Stimulated activated CD4-positive, alpha-beta T cell treated with anti-CD3 and anti-CD28 coated beads, Interleukin-4, amount 100 ng/mL, for 1 hour (primary cell): ENCODE data around the gene ABCC8.
A peak's percentile ranks its signal among the peaks of the same experiment; 100 is the strongest.

Experiments used
- DNase-seq: peaks from one replicate; pipeline ENCODE4 v3.0.0-alpha.2; 2020

ABCC8 gene

DNA sequence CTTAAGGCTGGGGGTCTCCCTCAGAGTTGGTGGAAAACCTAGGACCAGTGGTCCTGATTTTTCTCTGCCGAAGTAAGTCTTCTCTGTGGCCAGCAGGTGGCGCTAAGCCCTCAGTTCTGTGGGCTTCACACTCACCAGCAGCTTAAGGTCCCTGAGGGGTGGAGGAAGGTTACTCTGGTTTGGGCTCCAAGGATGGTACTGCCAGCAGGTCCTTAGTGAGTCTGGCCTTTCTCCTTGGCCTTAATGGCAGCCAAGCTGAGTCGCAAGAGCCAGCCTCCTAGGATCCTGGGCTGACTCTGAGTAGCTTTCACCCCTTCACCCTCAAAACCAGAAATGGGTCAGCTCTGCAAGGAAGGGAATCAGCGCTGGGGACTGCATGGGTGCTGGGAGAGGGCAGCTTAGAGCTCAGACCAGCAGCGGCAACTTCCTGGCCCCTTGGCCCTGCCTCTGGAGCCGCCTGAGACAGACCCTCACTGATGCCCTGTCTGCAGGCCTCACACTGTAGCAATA is 92.6 kb downstream of the ABCC8 start:
- DNase-seq: peak; percentile 79

DNA sequence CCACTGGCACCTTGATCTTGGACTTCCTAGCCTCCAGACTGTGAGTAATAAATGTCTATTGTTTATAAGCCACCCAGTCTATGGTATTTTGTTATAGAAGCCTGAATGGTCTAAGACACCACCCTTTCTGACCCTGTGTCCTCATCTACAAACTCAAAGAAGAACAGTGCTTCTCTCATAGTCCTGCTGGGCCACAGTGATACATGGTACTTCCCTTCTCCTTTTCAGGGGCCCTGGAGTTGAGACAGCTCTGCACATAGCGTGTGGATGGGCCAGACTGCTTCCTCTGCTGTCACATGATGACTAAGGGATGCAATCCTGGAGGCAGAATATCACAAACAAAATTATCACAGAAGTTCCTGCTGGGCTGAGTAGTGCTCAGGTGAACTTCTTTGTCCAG is 93.2 kb downstream of the ABCC8 start:
- no peak for DNase-seq

DNA sequence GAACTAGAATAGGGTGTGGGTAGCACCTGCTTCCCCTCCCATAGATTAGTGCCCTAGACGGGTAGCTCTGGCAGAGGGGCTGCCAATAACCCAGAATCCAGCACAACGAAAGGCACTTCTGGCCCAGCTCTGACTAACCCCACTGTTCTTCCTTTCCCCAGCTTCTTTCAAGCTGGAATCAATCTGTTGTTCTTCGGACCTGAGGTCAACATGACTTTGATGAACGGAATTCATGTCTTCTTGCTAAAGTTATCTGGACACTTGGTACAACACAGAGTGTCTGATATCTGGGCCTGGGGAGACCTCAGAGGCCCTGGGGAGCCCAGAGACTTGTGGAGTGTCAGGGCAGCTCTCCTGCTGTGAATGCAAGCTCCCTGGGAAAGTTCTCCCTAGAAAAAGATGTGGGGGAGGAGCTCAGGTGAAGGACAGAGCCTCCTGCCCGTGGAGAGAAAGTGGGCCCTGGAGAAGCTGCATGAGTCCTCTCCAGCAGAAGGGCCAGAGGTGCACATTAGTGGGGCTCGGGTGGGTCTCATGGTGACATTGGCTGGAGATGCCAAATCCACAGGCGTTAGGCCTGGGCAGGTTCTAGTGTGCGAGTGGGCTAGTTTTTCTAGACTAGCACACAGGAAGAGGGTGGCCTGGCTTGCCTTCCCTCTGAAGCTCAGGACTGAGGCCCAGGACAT is 94.5 kb downstream of the ABCC8 start:
- no peak for DNase-seq

DNA sequence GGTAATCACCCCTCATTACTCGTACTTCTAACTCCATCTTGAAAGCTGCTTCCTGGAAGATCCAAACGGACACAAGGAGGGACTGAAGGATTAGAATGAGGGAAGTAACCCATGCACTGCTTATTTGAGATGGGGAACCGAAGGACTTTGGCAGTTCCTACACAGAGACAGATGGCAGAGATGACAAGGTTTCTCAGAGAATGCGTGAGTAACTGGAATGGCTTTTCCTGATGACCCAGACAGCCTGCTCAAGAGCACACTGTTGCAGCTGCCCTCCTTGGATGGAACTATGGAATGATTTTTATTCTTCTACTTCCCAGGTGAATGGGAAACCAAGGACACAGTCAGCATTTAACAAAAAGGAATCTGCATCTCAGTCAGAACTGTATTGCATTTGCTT is 95.5 kb downstream of the ABCC8 start:
- no peak for DNase-seq

DNA sequence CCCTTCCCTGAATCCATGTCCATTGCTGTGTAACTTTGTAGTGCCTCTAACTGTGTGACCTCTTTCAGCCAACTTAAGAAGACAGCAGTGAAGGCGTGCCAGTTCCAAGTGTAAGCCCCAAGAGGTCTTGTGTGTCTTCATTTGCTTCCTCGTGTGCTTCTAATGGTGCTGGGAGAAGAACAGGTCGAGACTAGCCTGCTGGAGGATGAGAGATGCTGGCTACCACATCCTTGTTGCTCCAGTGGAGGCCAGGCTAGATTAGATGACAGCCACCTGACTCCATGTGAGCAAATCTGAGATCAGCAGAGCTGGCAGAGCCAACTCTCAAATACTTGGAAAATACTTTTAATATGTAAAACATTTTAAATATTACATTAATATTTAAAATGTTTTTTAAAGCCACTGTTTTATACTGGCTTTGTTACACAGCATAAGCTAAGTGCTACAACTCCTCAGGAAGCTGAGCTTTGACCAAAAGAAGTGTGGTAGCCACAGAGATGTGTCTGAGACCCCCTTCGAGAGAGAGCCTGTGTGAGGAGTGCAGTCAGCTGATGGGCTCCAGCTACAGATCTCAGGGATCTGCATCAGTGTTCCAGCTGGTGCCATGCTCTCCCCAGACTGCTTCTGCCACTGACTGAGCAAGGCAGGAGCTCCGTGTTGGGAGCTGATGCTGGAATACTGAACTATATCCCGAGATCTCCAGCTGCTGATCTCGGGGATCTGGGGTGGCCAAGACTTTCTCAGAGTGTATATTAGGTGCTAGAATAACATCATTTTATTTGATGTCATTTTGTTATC is 97.1 kb downstream of the ABCC8 start:
- no peak for DNase-seq

DNA sequence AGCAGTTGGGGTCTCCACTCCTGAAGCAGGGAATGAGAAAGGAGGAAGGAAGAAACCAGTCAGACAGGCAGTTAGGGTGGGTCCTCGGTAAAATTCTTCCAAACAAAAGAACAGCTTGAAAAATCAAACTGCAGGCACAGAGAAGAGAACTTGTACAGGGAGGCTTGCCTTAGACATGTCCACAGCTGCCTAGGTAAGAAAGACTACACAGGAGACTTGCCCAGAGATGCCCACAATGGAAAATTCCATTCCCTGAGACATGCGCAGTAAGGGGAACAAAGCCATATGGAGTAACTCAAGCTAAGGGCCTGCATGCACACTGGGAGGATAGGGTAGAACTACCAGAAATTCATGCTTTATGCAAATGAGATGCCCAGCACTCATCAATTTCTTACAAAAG is 98.0 kb downstream of the ABCC8 start:
- DNase-seq: no peak

DNA sequence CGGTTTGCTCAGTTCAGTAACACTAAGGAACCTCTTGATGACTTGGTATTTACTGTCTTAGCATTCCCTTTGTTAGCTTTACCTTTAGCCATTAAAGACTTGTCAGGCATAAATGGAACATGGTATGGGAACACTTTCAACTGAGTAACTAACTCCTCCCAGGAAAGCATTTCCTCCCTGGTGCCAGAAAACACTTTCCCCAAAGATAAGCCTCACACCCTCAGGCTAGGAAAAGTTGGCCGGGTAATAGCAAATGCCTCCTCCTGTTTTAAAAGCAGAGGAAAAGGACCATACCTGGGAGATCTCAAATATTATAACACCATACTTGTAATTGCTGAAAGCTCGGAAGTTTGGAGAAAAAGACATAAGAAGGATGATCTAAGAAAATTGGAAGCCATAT is 100.2 kb downstream of the ABCC8 start:
- DNase-seq: no peak

DNA sequence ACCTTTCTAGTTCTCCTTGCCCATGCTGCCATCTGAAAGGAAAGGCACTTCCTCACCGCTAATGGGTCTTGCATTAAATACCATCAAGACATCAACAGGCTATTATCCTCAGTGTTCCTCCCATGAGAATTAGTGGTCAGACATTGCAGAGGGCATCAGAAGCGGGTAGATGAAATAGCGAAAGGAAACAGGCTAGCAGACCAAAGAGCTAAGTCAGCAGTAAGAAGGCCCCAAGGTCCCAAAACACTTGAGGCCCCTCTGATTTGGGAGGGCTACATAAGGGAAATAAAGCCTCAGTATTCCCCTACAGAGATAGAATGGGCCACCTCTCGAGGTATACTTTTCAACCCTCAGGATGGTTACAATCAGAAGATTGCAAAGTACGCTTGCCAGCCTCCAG is 101.1 kb downstream of the ABCC8 start:
- DNase-seq: no peak

DNA sequence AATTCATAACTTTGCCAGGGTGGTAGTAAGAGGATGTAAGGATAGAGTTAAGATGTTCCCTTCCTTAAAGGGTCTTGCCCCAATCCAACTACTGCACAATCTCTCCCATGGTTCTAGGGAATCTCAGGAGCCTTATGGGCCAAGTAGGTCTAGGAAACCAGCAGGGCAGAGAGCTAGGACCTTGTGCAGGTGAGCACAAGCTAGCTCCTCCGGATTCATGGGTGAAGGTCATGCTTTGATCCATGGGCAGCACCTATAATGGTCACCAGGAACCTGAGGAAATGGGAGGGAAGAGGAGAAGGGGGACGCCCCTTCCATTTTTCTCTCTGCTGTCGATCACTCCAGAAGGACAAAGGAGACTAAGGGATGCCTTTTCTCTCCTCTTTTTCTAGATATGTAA is 105.0 kb downstream of the ABCC8 start:
- no peak for DNase-seq

DNA sequence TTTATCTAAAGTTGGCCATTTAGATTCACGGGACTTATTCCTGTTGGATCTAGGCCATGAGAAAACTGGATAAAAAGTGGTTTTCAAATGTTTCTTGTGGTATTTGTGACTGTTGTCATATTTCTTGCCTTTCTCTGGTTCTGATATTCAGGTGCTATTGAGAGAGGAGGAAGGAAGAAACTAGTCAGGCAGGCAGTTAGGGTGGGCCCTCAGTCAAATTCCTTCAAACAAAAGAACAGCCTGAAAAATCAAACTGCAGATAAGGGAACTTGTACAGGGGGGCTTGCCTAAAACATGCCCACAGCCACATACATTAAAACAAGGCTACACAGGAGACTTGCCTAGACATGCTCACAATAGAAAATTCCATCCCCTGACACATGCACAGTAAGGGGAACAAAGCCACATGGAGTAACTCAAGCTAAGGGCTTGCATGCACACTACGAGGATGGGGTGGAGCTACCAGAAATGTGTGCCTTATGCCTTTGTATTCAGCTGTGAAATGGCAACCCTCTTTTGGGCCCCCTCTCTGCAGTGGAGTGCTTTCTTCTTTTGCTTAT is 106.9 kb downstream of the ABCC8 start:
- no peak for DNase-seq

DNA sequence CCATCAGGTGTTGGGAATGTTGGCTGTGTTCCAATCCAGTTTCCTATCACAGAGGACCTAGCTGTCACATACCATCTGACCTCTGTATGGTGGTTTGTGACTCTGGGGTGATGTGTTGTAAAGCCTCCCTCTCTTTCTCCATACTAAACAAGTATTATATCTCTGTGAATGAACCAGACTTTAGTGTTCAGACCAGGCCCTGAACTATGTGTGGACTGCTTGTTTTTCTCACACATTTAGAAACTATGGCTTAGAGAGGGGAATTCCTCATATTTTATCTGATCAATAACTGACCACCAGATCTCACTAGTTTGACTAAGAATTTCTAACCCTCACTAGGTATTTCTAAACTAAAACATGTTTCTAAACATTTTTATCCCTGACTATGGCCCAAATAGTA is 107.6 kb downstream of the ABCC8 start:
- DNase-seq: no peak

DNA sequence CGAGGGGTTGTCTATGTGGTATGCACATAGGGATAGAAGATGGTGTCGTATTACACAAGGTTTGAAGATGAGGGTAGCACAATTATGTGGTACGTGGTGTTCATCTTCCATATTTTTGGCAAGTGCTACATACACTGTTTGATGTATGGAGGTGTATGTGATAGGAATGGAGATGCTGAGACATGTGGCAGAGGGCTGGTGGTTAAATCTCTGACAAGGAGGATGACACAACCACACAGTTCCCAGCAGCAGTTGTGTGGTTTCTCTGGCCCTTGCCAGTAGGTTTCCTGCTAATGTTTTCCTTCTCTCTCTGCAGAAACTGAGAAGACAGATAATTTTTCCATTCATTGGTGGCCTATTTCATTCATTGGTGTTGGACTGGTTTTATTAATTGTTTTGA is 108.1 kb downstream of the ABCC8 start:
- DNase-seq: no peak

DNA sequence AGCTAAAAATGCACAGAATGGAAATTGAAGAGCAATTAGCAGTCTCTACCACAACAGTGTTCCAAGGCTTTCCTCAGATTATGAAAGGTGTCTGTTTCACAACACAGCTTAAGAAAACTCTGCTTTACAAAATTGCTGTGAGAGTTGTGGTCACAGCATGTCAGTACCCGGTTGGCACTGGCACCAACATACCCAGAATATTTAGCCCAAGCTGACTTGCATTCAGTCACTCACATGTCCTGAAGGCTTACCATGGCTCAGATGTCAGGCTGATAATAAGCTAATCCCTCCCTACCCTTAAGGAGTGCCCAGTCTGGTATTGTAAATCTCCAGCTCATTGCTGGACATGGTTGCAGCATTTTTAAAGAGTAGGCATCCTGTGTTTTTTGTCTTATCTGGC is 110.2 kb downstream of the ABCC8 start:
- DNase-seq: no peak

DNA sequence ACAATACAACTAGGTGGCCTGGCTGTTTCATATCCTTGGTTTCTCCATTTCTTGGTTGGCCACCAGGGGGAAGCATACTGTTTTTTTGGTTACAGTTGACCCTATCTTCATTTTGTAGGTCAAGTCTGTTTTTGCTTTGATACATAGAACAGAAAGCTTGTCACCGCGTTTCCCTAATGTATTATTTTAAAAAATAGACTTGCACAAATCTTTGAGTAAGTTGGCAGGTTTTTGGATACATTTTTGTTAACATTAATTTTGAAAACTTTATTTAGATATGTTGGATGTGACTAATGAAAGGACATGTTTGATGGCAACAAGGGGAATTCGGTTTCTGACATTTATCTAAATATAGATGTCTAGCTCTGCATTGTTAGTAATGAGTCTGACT is 122.0 kb downstream of the ABCC8 start:
- DNase-seq: peak; percentile 37

DNA sequence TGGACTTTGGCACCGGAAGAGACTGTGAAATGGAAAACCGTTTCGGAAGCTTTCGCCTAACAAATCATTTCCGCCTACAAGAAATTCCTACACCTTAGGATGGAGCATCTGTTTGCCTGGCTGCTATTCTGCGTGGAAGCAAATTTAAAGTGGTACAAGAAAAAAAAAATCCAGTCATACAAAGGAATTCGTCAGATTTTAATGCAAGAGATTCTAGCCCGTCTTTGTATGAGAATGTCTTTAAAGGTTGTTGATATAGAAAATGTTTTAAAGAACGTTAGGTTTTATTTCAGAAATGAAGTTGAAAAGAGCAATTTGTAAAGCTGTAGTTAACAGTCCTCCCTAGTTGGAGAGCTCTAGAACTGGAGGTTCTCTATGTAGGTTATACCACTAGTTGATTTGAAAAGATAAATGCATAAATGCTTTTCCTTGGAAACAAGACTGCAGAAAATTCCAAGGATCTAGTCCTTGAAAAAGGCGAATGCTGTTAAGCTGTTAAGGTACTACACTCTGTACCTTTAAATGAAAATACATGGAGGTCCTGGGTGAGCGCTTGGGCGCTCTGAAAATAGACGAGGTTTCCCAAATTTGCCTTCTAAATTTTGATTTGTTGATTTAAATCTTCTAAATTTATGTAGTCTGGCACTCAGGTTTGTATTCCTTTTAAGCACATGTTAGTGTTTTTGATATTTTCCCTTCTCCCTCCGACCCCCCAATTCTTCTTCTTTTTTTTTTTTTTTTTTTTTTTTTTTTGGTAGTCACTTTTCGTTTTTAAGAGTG is 122.6 kb downstream of the ABCC8 start:
- no peak for DNase-seq

DNA sequence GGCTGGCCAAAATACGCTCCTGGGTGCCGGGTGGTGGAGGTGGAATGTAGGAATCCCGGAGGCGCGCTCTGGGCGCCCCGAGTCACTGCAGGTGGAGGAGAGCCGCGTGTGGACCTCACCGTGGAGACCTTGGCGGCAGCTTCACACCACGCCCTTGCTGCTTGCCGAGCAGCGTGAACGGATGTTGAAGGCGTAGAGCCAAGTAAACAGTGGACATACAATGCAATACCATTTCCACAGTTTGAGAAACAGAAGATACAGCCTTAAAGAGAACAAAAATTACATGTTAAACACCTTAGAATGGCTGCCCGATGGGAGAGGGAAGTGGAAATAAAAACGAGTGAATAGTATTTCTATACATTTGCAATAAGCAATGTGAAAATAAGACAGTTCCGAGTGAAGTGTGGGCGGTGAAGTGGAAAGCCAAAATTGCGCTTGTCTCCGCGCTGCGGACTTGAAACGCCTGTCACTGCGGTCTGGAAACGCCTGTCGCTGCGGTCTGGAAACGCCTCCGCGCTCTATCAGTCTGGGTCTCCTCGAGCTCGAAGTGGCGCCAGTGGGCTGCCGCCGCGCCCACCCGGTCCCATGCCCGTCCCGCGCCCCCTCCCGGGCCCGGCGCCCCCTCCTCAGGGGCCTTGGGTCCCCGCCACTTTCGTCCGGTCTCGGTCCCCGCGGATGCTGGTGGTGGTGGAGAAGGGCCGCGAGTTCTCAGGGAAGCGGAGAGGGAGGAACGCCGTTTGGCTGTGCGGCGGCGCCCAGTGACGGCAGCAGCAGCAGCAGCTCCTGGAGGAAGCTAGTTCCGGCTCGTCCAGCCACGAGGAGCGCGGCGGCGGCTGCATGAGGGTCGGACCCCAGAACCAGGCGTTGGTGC is 123.5 kb downstream of the ABCC8 start:
- DNase-seq: peak; percentile 61

DNA sequence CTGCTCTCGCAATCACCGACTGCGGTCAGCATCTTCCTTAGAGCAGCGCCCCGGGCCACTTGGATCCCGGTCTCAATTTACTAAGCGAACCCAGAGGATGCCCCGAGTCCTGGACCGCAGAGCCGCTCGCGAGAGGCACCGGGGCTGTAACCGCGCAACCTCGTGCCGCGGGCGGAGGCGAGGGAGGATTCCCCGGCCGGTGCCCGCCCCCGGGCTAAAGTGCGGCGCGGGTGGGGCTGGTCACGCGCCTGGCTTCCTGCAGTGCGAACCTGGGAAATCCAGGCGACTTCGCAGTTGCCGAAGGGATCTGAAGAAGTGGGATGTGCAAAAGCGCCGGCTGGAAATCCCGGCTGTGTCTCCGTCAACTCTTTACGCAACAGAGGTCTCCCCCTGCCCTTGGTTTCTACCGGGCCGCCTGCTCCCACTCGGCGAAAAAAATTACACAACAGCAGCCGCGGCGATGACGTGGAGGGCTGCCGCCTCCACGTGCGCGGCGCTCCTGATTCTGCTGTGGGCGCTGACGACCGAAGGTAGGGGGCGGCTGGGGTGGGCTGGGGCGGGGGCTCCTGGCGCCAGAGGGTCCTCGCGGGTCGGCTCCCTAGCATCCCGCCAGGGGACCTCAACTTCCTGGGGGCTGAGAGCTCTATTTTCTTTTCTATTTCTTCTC is 125.0 kb downstream of the ABCC8 start, which contains the start of gene NCR3LG1:
TSS of gene NCR3LG1 (plus strand) at position 291 of the 667 bp plus-strand sequence. CDS start at position 461, 170 bp downstream.
- DNase-seq: peak; percentile 62

DNA sequence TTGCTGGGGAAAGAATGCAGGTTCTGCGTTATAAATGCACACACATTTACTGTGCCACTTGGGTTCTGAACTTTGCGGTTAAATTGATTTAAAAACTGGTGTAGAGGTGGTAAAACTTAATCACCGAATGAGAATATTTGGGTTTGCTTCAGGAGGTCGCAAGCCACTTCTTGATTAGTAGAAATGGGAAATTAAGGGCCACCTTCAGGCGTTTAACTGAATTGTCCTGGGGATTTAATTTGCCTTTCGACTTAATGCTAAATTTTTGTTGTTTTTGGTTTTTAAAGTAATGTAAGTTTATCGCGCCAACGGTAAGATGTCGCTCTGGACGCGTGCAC is 125.5 kb downstream of the ABCC8 start:
- no peak for DNase-seq

DNA sequence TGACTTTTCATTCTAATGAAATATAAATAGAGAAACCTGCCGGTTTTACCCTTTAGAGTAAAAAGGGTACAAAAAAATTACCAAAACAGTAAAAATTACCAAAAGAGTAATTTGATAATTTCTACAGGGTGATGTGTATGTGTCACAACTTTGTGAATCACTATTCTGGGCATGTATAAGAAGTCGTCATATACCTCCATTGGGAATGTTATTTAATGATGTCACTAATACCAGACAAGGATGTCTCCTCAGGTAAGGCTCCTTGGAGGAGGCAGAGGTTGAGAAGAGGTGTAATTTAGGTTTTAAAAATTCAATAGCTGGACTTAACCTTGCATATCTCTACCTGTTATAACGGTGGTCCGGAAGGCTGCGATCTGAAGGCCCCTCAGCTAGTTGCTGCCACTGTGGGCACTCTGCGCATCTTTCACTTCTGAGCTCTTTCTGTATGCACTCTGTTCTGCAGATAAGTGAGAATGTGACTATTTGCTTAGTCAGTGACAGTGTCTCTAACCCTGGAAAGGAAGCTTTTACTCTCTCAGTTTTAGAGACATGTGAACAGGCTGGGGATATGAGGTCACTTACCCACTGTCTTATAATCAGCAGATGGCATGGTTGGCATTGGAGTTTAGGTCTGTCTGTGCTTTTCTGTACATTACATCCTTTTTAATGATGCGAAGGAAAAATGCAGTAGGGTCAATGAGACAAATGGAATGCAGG is 126.0 kb downstream of the ABCC8 start:
- DNase-seq: no peak

DNA sequence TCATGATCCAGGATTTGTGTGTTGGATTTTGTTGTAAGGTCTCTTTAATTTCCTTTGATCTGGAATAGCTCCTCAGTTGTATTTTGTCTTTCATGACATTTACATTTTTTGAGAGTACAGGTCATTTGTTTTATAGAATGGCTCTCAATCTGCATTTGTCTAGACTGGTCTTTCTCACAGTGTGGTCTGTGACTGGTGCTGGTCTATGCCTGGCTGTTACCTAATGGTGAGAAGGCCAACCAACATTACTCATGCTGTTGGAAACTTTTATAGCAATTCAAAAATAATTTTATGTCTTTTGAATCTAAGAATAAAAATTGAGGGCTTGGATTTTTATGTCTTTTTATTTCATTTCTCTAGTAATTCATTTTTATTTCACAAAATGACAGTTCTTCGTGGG is 129.0 kb downstream of the ABCC8 start:
- no peak for DNase-seq

DNA sequence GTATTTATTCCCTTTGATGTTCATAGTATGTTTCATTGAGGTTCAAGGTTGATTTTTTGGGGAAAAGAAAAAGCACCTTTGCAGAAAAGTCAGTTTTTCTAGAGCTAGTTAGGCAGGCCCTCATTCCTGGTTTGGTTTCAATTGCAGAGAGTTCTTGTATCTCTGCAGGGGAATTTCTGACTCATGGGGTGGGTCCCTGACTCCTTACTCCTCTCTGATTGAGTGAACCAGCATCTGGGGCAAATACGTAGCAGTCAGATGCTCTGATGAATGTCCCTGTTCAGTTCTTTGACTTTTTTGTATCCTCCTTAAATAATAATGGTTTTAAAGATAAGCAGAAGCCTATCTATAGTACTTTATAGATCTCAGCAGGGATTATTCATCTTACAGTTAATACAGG is 132.7 kb downstream of the ABCC8 start:
- peak; percentile 16 for DNase-seq
